HuH-7 (cell line): ENCODE data around the gene IGSF8.

Experiments used
- DNase-seq: peaks from one replicate; pipeline ENCODE4 v3.0.0; 2011; ENCODE audit warnings: low spot score

Gene IGSF8

DNA sequence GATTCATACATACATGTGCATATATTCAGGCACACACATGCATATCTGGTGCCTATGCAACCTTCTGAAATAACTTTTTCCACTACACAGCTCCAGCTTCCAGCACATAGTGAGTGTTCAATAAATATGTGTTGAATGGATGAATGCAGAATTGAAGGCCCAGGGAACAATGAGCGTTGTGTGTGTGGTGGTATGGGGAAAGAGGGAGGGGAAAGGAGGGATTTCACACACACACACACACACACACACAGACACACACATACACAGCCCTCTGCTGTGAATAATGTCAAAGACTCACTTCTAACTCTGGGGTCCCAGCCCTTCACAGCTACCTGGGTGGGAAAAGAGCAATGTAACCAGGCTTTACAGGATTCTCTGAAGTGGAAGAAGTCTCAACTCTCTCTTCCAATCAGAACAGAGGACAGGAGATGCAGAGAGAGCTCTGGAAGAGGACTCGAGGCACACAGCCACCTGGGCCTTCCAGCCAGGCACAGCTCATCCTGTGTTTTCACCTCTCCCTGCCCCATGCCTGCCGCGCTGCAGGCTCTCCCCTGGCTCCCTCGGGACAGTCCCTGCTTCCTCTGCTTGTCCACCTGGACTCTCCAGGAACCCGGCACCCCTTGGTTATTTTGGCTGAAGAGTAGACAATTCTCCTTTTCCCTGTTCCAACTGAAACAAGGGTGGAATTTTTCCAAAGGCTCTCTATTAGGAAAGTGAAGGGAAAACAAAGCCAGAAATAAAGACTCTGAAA lies 5.4 kb upstream of the IGSF8 start:
- no peak for DNase-seq

DNA sequence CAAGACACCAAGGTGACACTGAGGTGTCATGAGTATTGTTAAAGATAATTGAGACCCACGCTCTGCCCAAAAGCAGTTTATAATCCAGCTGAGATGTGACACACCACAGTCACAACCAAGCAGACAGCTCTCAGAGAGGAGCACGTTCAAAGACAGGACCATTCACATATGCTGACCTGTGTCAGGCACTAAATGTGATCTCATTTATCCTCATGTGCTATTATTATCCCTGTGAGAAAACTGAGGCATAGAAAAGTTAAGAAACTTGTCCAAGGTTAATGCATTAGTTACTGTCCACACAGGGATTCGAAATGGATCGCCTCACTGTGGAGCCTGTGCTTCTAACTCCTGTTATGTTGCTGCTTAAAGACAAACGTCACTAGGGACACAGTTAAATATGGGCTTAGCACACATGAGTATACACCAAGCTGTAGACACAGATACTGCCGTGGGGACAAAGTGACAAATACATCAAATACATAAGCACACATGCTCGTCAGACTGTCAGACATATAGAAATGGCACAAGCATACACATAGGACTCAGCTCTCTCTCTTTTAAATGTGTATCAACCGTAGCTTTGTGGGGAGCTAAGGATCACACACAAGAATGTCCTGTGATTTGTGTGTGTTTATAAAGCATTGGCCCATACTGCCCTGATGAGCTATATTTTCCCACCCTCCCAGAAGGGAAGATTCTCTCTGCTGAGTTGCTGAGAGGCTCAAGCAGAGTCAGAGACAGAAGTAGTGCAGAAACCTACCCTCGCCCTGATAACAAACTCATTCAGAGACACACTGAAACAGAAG lies 3.5 kb upstream of the IGSF8 start:
- no peak for DNase-seq

DNA sequence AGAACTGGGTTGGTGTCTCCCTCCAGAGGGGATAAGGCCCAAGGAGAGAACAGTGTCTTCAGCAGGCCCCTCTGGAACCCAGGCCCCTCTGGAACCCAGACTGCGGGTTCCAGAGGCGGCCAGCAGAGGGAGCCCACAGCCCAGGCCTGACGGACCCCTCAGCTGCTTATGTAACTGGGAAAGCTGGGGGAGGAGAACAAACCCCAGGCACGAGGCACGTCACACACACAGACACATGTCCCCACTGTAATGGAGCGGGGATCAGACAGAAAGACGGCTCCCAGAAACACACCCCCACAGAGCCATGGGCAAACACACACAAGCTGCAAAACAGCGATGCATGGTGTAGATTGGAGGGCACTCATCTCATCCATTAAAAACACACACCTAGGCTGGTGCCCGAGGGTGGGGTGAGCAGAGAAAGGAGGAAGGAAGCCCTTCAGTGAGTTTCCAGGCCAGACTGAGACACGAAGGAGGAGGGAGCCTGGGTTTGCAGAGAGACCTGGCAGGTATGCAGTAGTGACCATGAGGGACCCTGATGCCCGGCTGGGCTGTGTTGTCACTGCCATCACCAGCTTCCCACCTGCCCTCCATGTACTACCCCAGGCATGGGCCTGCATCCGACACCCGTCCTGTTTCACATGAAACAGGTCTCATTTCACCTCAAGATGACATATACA lies 2.8 kb upstream of the IGSF8 start:
- peak; percentile 88 for DNase-seq

- no peak for DNase-seq
Measured at GRCh38 chr1:160099716-160100375, 1.4 kb upstream of the IGSF8 start.

GRCh38 chr1:160098852-160099561 lies 588 bp upstream of the IGSF8 start:
- DNase-seq: peak; percentile 92

DNA sequence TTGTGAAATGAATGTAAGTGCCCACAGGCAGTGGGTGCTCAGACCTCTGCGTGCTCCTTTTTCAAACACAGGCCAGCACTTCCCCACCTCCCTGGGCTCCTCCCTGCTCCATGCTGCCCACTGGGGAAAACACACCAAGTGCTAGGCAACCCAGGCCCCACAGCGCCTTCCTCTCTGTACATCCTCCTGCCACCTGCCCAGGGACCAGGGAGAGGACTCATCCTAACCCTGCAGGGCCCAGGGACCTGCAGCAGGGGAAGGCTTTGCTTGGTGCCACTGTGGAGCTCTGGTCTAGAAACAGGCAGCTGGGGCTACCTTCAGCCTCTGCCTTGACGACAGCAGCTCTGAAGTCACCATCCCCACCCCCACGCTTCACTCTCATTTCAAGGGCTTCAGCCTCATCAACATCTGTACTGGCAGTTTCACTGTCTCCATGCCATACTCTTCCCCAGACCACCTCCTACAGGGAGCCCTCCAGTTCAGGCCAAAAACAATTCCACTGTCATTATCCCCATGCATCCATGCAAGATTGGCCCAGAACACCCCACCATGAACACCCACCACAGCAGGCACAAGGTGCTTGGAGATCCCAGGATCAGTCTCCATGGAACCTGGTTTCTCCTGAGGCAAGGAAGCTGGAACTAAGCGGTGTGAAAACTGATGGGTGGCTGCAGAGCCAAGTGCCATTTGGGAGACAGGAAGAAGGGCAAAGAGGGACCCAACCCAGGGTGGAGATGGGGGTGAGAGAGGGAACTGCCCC lies 1.1 kb downstream of the IGSF8 start:
- DNase-seq: no peak

DNA sequence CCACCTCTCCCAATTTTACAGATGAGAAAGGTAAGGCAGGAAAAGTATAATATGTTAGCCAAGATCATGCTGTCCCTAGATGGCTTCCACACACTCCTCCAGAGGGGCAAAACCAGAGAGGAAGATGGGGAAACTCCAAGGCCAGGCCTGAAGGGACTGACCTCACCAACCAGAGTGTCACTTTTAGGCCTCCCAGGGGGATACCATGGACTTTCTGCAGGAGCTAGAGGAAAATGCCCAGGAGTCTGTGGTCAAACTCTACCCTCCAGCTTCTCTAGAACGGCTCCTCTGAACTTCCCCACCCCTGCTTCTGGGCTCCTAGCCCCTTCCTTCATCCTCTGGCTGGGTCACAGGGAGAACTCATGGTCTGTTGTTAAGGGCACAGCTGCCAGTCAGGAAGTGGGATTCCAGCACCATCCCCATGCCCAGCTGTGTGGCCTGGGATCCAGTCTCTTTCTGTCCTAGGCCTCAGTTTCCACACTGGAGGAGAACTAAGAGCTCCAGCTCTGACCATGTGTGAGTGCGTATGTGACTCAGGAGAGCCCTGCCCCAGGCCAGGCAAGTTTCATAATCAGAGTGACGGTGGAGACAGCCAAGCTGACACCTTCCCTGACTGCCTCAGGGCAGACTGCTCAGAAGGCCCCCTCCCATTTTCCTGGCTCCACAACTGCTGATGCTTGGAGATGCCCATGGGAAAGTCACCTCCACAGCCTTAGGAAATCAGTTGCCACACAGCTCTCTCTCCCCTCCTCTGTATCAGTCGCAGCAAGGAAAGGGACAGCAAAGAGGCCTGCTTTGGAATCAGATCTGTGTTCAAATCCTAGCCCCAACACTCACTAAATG lies 1.9 kb downstream of the IGSF8 start:
- no peak for DNase-seq

DNA sequence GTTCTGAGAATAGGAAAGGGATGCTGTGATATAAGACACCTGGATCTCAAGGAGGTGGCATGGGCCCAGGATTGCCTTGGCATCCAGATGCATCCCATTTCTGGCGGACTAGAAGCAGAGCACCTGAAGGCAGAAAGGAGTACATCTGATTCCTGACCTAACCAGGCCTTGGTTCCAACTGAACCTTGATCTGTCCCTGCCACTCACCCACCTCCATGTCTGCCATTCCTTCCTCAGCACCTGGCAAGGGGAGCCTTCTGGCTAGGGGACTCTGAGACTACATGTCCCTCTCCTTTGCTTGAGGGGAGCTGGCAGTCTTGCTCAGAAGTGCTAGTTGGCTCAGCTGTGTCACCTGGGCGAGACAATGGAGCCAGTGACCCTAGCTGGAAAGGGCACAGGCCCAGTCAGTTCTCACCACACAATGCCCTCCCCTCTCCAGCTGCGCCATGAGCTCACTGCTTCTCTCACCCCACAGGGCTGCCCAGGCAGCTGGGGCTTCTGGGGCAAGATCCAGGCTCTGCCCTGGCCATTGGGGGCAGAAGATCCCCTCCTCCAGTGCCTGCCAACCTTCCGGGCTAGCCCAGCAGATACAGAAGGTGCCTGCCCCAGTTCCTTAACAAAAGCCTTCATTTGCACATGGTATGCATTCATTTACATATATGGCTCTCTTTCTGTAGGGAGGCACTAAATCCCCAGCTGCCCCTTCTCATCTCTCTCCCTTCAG lies 2.9 kb downstream of the IGSF8 start:
- no peak for DNase-seq

- DNase-seq: no peak
Measured at GRCh38 chr1:160094806-160095205, 3.6 kb downstream of the IGSF8 start.

DNA sequence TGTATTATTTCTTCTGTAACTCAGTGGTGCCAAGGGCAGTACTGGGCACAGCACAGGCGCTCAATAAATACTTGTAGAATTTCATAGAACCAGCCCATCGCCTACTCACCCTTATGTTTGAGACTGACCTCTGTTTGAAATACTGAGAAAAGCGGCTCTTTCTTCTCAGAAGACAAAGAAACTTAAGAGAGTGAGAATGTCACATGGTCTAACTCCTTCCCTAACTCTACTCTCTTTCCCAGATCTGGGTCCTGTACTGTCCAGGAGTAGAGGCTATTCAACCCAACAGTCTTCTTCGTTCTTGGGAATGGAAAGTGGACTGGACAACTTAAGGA lies 4.2 kb downstream of the IGSF8 start:
- DNase-seq: no peak

DNA sequence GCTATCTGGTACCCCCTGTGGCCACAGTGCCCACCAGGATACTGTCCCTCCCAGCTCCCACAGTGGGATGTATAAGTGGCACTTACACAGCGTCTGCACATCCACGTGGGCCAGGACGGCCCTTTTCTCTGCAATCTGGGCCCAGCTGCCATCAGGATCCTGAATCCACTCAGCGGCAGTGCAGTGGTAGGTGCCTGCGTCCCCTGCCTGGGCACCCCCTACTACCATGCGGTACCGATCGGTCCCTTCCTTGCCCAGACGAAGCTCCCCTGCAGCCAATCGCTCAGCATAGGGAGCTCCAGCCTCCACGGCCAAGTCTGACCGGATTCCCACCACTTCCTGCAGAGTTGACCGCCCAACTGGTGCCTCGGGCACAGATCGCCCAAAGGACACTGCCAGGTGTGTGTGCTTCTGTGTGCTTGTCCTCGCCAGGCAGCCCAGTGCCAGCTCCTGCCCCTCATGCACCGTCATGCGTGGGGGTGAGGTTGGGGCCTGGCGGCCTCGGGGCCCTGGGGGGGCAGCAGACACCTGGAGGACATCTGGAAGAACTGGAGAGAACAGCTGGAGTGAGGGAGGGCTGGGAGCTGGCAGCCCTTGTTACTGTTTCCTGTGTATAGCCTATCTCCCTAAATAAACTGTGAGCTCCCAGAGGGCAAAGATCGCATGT lies 4.7 kb downstream of the IGSF8 start:
- DNase-seq: no peak

DNA sequence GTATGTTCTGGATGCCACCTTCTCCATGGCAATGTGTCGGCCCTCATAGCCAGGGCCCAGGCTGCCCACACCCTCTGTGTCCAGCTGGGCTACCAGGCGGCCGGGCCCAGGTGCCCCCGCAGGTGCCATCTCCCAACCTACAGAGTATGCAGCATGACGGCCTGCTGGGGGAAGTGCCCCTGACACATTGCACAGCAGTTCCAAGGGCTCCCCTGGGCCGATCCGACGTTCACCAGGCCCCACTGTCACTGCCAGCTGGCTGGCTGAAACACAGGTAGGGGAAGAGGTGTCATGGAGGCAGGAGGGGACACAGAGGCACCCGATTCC lies 5.4 kb downstream of the IGSF8 start:
- DNase-seq: no peak

DNA sequence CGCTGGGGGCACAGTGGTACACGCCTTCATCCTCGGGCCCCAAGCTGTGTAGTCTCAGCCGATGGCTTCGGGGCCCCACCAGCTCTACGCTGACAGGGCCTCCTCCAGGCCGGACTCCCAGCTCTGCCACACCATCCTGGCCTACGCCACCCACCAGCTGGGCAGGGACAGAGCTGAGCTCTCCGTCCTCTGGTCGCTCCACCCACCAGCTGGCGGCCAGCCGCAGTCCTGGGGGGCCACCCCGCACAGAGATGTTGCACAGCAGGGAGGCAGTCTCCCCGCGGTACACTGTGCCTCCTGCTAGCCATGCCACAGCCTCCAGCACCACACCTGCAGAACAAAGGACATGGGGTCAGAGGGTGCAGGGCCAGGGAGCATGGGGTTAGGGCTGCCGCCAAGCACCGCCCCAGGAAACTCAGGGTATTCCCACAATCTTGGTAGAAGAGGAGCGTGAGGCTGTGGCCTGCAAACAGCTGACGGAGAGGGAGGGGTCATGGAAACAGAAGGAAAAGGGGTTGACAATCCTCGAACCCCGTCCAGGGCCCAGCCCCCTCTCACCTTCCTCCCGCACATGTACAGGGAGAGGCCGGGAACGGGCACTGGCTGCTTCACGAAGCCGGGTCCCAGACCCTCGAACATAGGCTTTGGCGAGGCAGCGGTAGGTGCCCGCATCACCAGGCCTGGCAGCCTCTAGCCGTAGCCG lies 5.9 kb downstream of the IGSF8 start:
- no peak for DNase-seq

GRCh38 chr1:160091666-160092223 lies 6.7 kb downstream of the IGSF8 start:
- no peak for DNase-seq

- no peak for DNase-seq
Measured at GRCh38 chr1:160090760-160091159, 7.7 kb downstream of the IGSF8 start.

DNA sequence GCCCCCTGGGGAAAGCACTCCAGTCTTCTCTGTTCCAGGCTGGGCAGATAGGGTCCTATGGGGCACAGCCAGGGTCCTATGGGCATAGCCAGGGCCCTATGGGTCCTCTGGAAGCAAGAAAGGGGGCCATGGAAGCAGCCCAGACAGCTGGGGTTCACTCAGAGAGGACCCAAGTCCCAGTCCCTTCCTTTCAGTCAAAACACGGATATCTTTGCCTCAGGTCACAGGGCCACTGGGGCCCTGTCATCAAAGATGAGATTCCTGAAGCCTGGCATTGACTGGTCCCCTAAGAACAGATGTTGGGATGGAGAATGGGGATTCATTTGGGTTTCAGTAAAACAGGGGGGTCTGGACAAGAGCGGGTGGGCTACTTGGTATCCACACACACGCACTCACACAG lies 8.5 kb downstream of the IGSF8 start:
- DNase-seq: no peak

DNA sequence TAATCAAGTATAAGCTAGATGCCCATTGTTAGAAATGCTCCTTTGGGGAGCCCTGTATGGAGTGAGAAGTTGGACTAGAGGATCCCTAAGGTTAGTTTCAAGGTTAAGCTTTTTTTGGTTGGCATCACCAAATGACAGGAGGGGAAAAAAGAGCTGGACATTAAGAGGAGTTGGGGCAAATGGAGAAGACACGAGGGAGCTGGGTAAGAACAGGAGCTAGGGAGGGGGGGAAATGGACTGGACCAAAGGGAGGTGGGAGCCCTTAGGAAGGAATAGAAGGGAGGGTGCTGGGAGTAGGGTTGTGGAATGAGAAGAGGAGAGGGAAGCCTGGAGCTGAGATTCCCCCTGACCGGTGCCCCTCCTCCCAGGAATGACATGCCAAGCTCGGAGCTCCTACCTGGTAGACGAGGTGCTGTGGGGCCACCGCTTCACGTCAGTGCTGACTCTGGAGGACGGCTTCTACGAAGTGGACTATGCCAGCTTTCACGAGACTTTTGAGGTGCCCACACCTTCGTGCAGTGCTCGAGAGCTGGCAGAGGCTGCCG lies 11.2 kb downstream of the IGSF8 start:
- DNase-seq: no peak

DNA sequence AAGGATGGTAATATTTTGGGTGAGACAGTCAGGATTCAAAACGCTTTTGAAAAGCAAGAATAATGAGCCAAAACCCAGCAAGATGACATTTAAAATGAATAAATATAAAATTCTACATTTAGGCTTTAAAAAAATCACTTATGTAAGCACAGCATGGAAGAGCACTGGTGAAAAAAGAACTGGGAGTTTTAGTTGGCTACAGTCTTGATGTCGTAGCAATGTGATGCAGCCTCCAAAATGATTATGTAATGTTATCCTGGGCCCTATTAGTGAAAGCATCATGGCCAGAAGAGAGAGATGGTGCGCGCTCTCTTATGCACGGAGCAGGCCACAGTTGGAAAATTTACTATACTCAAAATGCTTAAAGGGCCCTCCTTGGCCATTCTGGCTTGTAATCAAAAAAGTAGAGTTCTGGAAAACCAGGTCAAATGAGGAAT lies 11.9 kb downstream of the IGSF8 start:
- DNase-seq: no peak
